HEK293 (cell line): ENCODE data around the gene EIF1AX.

Experiments used
- SP3 ChIP-seq: fragments of 450-650 bp; formaldehyde crosslinking; IDR thresholded peaks from 2 replicates; pipeline ENCODE4 v1.5.1; 2016; ENCODE audit warnings: missing biosample characterization, missing genetic modification characterization
- ZNF274 ChIP-seq, 2 experiments: fragments of 200-500 bp in 1 of 2; fragments of 450-650 bp in 1 of 2; sonication (Bioruptor generic) in 1 of 2; formaldehyde crosslinking in 1 of 2; IDR thresholded peaks; 2 replicates each; pipeline versions ENCODE4 v1.5.1 to v1.6.1; 2014 to 2016; ENCODE audit warnings: borderline replicate concordance in 1 of 2, inconsistent platforms in 1 of 2, low read length in 1 of 2, missing biosample characterization in 1 of 2, missing genetic modification characterization in 1 of 2
- ZNF501 ChIP-seq: fragments of 450-650 bp; formaldehyde crosslinking; IDR thresholded peaks from 2 replicates; pipeline ENCODE4 v1.5.1; 2016; ENCODE audit warnings: missing biosample characterization, missing genetic modification characterization
- TF ChIP-seq, protein P1 (sequence below): fragments of 450-650 bp; formaldehyde crosslinking; IDR thresholded peaks from 2 replicates; pipeline ENCODE4 v1.5.1; 2016; ENCODE audit warnings: missing biosample characterization, missing genetic modification characterization
- TF ChIP-seq, protein P2 (sequence below): IDR thresholded peaks from 2 replicates; pipeline ENCODE4 v1.6.1; 2011; ENCODE audit warnings: mild to moderate bottlenecking, low read depth, low read length, borderline replicate concordance

DNA sequence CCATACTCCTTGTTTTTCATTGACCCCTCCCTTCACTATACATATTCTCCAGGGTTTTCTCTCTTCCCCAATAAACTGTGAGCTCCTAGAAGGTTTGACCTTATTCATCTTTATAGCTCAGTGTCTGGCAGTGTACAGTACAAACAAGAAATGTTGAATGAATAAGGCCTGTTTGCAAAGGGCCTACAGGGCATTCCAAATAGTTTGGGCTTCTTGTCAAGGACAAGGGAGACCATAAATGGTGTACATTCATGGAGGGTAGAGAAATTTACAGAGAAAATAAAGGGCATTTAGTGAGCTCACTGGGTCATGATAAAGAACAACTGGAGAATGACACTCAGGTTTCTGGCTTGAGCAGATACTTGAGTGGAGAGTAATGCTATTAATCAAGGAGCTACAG is 47.5 kb upstream of the EIF1AX start:
- TF ChIP-seq, protein P1, sequence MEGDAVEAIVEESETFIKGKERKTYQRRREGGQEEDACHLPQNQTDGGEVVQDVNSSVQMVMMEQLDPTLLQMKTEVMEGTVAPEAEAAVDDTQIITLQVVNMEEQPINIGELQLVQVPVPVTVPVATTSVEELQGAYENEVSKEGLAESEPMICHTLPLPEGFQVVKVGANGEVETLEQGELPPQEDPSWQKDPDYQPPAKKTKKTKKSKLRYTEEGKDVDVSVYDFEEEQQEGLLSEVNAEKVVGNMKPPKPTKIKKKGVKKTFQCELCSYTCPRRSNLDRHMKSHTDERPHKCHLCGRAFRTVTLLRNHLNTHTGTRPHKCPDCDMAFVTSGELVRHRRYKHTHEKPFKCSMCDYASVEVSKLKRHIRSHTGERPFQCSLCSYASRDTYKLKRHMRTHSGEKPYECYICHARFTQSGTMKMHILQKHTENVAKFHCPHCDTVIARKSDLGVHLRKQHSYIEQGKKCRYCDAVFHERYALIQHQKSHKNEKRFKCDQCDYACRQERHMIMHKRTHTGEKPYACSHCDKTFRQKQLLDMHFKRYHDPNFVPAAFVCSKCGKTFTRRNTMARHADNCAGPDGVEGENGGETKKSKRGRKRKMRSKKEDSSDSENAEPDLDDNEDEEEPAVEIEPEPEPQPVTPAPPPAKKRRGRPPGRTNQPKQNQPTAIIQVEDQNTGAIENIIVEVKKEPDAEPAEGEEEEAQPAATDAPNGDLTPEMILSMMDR (tag by site-specific recombination) = no peak
- TF ChIP-seq SP3 (tag by site-specific recombination) (no peak), ZNF501 (tag by site-specific recombination) (no peak), ZNF274 (IDR thresholded peaks at IDR 0.05; ENCODE audit: low read length) (no peak), ZNF274 (tag by site-specific recombination; IDR thresholded peaks at IDR 0.05; ENCODE audit: borderline replicate concordance) (no peak)
- TF ChIP-seq, protein P2, sequence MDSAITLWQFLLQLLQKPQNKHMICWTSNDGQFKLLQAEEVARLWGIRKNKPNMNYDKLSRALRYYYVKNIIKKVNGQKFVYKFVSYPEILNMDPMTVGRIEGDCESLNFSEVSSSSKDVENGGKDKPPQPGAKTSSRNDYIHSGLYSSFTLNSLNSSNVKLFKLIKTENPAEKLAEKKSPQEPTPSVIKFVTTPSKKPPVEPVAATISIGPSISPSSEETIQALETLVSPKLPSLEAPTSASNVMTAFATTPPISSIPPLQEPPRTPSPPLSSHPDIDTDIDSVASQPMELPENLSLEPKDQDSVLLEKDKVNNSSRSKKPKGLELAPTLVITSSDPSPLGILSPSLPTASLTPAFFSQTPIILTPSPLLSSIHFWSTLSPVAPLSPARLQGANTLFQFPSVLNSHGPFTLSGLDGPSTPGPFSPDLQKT = no peak
